Esophagus squamous epithelium (tissue), 5 donors: Measurements from ENCODE around the gene ANO3. TPM values are rescaled to one million over a fixed set of nuclear protein-coding genes. Genes with fewer than 3 reads are reported as not detected.

Experiments used
- DNase-seq: peaks from one replicate; lab custom pipeline; 2025; lab: John Stamatoyannopoulos, UW
- H3K27ac ChIP-seq, 4 donors: fragments of 200-600 bp; sonication (generic); one replicate each; pipeline ENCODE4 v1.5.1; 2016 to 2019; ENCODE audit warnings: mild to moderate bottlenecking in 1 of 4
- H3K27me3 ChIP-seq, 4 donors: fragments of 200-600 bp; sonication (generic); 1 replicate in 3 of 4; 2 replicates in 1 of 4; pipeline versions ENCODE4 v1.5.1 to v1.6.0; 2017 to 2021; ENCODE audit warnings: antibody characterized with exemption in 1 of 4
- H3K36me3 ChIP-seq, 3 donors: fragments of 200-600 bp; sonication (generic); one replicate each; pipeline ENCODE4 v1.5.1; 2016 to 2019
- H3K4me1 ChIP-seq, 3 donors: fragments of 200-600 bp; sonication (generic); one replicate each; pipeline ENCODE4 v1.5.1; 2017 to 2019
- H3K4me3 ChIP-seq, 4 donors: fragments of 200-600 bp; sonication (generic); 1 replicate in 3 of 4; 2 replicates in 1 of 4; pipeline ENCODE4 v1.5.1; 2016 to 2019; ENCODE audit warnings: mild to moderate bottlenecking in 2 of 4, moderate library complexity in 1 of 4
- H3K9me3 ChIP-seq, 3 donors: fragments of 200-600 bp; sonication (generic); one replicate each; pipeline ENCODE4 v1.5.1; 2016 to 2019
- CTCF ChIP-seq, 6 experiments: fragments of 450-650 bp in 4 of 6; fragments of 200-600 bp in 2 of 6; sonication (generic) in 2 of 6; IDR thresholded peaks; one replicate each; pipeline ENCODE4 v1.5.1; 2016 to 2019; ENCODE audit warnings: antibody characterized with exemption in 6 of 6, mild to moderate bottlenecking in 4 of 6, moderate library complexity in 4 of 6
- POLR2A ChIP-seq, 4 donors: fragments of 450-650 bp; IDR thresholded peaks; one replicate each; pipeline ENCODE4 v1.6.1; 2017; ENCODE audit warnings: antibody characterized with exemption in 4 of 4, mild to moderate bottlenecking in 4 of 4, moderate library complexity in 3 of 4
- WGBS, 2 donors: methylation state at CpG; one replicate each; pipeline ENCODE4 v1.1.5; 2018; 5-methylcytosine and 5-hydroxymethylcytosine counted together
- intact Hi-C: fragments of 100-400 bp; cut with DNase I; formaldehyde crosslinking; loops from one replicate; pipeline ENCODE4 v1.15.0; 2022
- total RNA-seq, 4 donors: library from RNA; depleted of rRNA; stranded (reverse); fragments of >200 nt; gene quantifications; one replicate each; pipeline ENCODE4 v1.1.0, GENCODE V29; 2016
- donor health status: DM: yes; HTN: yes; CAD: no.

ANO3 gene
- total RNA-seq, 4 donors from 2014 or later: not detected

- H3K4me1 ChIP-seq: no peaks in the 10 kb centered on the region
- DNase-seq: no peak
- no peaks in the 10 kb centered on the region for H3K27me3 ChIP-seq
- intact Hi-C loops: no loop called here
- no peaks in the 10 kb centered on the region for H3K9me3 ChIP-seq
- 40 to 43% methylated on average over 1 of the region's 1 CpG for WGBS, 2 donors
- H3K27ac ChIP-seq: no peak overlapping the region
- no peak overlapping the region for H3K4me3 ChIP-seq
- H3K36me3 ChIP-seq: no peaks in the 10 kb centered on the region
- no peak for TF ChIP-seq POLR2A (IDR thresholded peaks at IDR 0.05)
- no peak for TF ChIP-seq CTCF (IDR thresholded peaks at IDR 0.05)
Observed at GRCh38 chr11:26399336-26399735, 67.4 kb downstream of the ANO3 start.

DNA sequence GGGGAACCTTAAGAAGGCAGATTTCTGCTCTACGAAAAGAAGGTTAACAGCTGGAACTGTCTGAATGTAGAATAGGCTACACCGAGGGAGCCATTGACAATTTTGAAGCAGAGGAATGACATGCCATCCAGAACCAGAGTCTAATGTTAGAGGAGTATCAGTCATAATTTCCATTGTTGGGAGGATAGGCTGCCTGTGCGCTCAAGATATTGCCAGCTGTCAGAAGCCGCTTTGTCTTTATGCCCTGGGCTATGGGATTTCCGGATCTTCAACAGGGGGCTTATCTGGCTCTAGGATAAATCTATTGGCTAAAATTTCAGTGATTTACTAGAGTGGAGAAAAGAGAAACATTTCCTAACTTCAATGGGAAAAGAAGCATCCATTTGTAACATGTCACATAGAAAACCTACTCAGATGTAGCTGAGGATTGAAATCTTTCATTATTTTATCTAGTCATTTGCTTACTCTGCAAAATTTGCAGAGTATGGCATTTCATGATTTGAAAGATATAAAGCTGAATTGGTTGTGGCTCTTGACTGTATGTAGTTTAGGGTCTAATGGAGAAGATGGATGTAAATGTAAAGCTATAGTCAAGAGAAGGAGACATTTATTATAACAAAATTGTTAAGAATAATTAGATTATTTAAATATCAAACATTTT lies 78.9 kb downstream of the ANO3 start:
- H3K4me3 ChIP-seq: no peak overlapping the region
- no peak for TF ChIP-seq POLR2A (IDR thresholded peaks at IDR 0.05)
- no peak for TF ChIP-seq CTCF (IDR thresholded peaks at IDR 0.05)
- no peaks in the 10 kb centered on the region for H3K9me3 ChIP-seq
- no peak overlapping the region for H3K27ac ChIP-seq
- 69 to 70% methylated on average over 5 of the region's 5 CpGs for WGBS, 2 donors
- no peak for DNase-seq
- intact Hi-C loops: no loop called here
- no peaks in the 10 kb centered on the region for H3K27me3 ChIP-seq
- H3K36me3 ChIP-seq: no peaks in the 10 kb centered on the region
- H3K4me1 ChIP-seq: no peaks in the 10 kb centered on the region

DNA sequence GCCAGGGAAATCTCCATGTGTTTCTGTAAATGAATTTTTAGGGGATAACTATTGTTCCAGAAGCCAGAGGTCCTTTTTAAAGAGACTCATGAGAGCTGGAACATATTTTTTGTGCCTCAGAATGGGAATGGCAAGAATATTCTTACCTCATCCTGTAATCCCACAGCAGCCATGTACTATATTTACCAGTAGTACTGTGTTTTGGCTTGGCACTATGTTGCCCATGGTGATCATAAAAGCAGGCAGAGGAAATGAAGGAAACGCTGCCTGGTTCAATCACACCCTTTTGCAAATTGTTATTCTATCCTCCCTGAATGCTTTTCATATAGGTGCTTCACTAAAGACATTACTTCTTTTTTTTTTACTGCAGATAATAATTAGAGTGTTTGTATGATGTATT lies 81.0 kb downstream of the ANO3 start:
- WGBS, 2 donors: 30 to 44% methylated on average over 1 of the region's 1 CpG
- DNase-seq: no peak
- no peak overlapping the region for H3K27ac ChIP-seq
- H3K36me3 ChIP-seq: no peaks in the 10 kb centered on the region
- H3K27me3 ChIP-seq: no peaks in the 10 kb centered on the region
- H3K4me3 ChIP-seq: no peak overlapping the region
- intact Hi-C loops: no loop called here
- no peaks in the 10 kb centered on the region for H3K4me1 ChIP-seq
- TF ChIP-seq POLR2A (IDR thresholded peaks at IDR 0.05): no peak
- no peak for TF ChIP-seq CTCF (IDR thresholded peaks at IDR 0.05)
- H3K9me3 ChIP-seq: no peaks in the 10 kb centered on the region

- Histone ChIP-seq H3K27me3 (no peaks in the 10 kb centered on the region), H3K27ac (no peak overlapping the region), H3K4me3 (no peak overlapping the region), H3K9me3 (no peaks in the 10 kb centered on the region), H3K36me3 (no peaks in the 10 kb centered on the region), H3K4me1 (no peaks in the 10 kb centered on the region)
- DNase-seq: no peak
- intact Hi-C loops: no loop called here
- no peak for TF ChIP-seq POLR2A (IDR thresholded peaks at IDR 0.05)
- no peak for TF ChIP-seq CTCF (IDR thresholded peaks at IDR 0.05)
- WGBS, 2 donors: 88 to 96% methylated on average over 6 of the region's 6 CpGs
Observed at GRCh38 chr11:26418386-26418912, 86.5 kb downstream of the ANO3 start.

- Histone ChIP-seq H3K4me3 (no peak overlapping the region), H3K27ac (no peak overlapping the region), H3K36me3 (no peaks in the 10 kb centered on the region), H3K9me3 (no peaks in the 10 kb centered on the region), H3K27me3 (no peaks in the 10 kb centered on the region), H3K4me1 (no peaks in the 10 kb centered on the region)
- intact Hi-C loops: no loop called here
- TF ChIP-seq CTCF (IDR thresholded peaks at IDR 0.05) (no peak), POLR2A (IDR thresholded peaks at IDR 0.05) (no peak)
- WGBS, 2 donors: 20 to 23% methylated on average over 1 of the region's 1 CpG
- no peak for DNase-seq
Observed at GRCh38 chr11:26420331-26420730, 88.4 kb downstream of the ANO3 start.
